T-helper 1 cell treated with Interleukin-12 subunit alpha and Interleukin-12 subunit beta and Interleukin-4 antibody, amounts not matched to agents 30 μg/mL and 1 μg/mL, for 36 hours (primary cell): ENCODE data around the gene PIH1D1.

Experiments
- H3K27ac Mint-ChIP-seq: one replicate; pipeline ENCODE4 v1.8.0; 2021; ENCODE audit warnings: mild to moderate bottlenecking, mixed read lengths
- H3K27me3 Mint-ChIP-seq: one replicate; pipeline ENCODE4 v1.8.0; 2021; ENCODE audit warnings: low read depth, mixed read lengths
- H3K36me3 Mint-ChIP-seq: one replicate; pipeline ENCODE4 v1.8.0; 2021; ENCODE audit warnings: low read depth, mixed read lengths
- H3K4me1 Mint-ChIP-seq: one replicate; pipeline ENCODE4 v1.8.0; 2021; ENCODE audit warnings: low read depth, mixed read lengths
- H3K4me3 Mint-ChIP-seq: one replicate; pipeline ENCODE4 v1.8.0; 2021; ENCODE audit warnings: mild to moderate bottlenecking, moderate library complexity, mixed read lengths
- H3K9me3 Mint-ChIP-seq: one replicate; pipeline ENCODE4 v1.8.0; 2021; ENCODE audit warnings: mixed read lengths

PIH1D1 gene

DNA sequence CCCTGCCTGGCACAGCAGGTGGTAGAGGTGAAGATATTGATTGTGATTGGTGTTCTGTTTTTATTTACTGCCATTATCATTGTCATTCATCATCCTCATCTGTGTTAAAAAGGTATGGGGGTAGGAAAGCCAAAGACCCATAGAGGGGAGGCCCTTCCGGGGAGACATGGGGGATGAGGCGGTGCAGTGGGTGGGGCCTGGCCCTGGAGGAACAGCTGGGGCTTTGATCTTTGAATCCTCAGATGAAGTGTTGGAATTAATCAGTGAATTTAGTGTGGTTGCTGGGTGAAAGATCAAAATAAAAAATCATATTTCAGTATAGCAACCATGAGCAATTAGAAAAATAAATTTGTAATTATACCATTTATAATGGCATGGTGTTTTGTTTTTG lies 35.8 kb downstream of the PIH1D1 start:
- H3K36me3 Mint-ChIP-seq, result no peaks in the 10 kb centered on the region
- H3K27ac Mint-ChIP-seq, result no peak overlapping the region
- H3K27me3 Mint-ChIP-seq, result peaks cover 42% of the 10 kb centered on the region
- no peaks in the 10 kb centered on the region for H3K9me3 Mint-ChIP-seq
- H3K4me1 Mint-ChIP-seq, result peaks cover 17% of the 10 kb centered on the region
- H3K4me3 Mint-ChIP-seq, result no peak overlapping the region

- H3K4me3 Mint-ChIP-seq, result no peak overlapping the region
- peaks cover 15% of the 10 kb centered on the region for H3K4me1 Mint-ChIP-seq
- peaks cover 36% of the 10 kb centered on the region for H3K27me3 Mint-ChIP-seq
- H3K36me3 Mint-ChIP-seq, result no peaks in the 10 kb centered on the region
- no peaks in the 10 kb centered on the region for H3K9me3 Mint-ChIP-seq
- no peak overlapping the region for H3K27ac Mint-ChIP-seq
These were observed 36.4 kb downstream of the PIH1D1 start for GRCh38 chr19:49415102-49415809.

GRCh38 chr19:49414256-49414655 lies 37.4 kb downstream of the PIH1D1 start:
- H3K4me1 Mint-ChIP-seq, result peaks cover 25% of the 10 kb centered on the region
- no peak overlapping the region for H3K27ac Mint-ChIP-seq
- H3K36me3 Mint-ChIP-seq, result no peaks in the 10 kb centered on the region
- H3K4me3 Mint-ChIP-seq, result no peak overlapping the region
- no peaks in the 10 kb centered on the region for H3K9me3 Mint-ChIP-seq
- peaks cover 26% of the 10 kb centered on the region for H3K27me3 Mint-ChIP-seq

DNA sequence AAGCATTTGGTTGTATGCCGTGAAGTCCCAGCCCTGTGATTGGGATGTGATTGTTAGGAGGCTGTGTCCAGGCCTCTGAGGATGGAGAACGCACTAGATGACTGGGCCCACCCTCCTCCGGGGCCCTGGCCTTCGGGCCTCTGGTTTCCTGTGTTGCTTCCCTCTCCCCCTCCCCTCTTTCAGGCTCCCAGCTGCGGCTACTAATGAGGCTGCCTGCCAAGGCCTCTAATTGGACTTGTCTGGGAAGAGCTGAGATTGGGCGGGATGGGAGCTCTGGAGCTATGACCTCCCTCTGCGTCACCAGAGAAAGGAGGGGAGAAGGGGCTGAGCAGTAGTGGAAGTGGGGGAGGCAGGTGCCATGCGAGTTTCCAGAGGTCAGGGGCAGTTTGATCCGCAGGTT lies 38.3 kb downstream of the PIH1D1 start:
- H3K4me3 Mint-ChIP-seq, result no peak overlapping the region
- H3K4me1 Mint-ChIP-seq, result peaks cover 32% of the 10 kb centered on the region
- no peak overlapping the region for H3K27ac Mint-ChIP-seq
- no peaks in the 10 kb centered on the region for H3K36me3 Mint-ChIP-seq
- peaks cover 19% of the 10 kb centered on the region for H3K27me3 Mint-ChIP-seq
- H3K9me3 Mint-ChIP-seq, result no peaks in the 10 kb centered on the region

- Mint-ChIP-seq H3K4me3 (no peak overlapping the region), H3K27me3 (peaks cover 7% of the 10 kb centered on the region), H3K27ac (peak overlapping the region; percentile 10), H3K4me1 (peaks cover 39% of the 10 kb centered on the region), H3K9me3 (no peaks in the 10 kb centered on the region), H3K36me3 (no peaks in the 10 kb centered on the region)
These were observed 39.8 kb downstream of the PIH1D1 start for GRCh38 chr19:49411681-49412326.

DNA sequence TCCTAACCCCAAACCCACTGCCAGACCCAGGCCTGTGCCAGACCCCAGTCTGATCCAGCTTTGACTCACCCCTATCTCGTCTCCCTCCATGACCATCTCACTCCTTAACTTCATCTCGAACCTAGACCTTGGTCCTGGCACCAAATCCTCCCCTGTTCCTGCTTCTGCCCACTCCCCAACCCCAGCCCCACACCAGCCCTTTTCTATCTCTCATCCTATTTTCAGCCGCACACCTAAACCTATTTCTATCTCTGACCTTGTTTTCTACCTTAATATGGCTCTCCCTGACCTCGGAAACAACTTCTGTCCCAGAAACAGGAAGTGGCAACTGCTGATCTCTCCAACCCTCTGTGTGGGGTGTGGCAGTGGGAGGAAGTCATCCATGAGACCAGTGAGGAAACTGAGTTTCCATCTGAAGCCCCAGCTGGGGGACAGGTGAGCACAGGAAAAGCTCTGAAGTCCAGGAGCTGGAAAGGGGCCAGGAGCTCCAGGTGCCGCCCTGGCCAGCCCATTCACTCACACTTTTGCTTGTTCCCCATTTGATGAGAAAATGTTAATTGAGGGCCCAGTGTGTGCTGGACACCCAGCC lies 42.1 kb downstream of the PIH1D1 start:
- peak overlapping the region; percentile 62 for H3K4me3 Mint-ChIP-seq
- no peaks in the 10 kb centered on the region for H3K36me3 Mint-ChIP-seq
- H3K27ac Mint-ChIP-seq, result peak overlapping the region; percentile 66
- H3K4me1 Mint-ChIP-seq, result peaks cover 39% of the 10 kb centered on the region
- no peaks in the 10 kb centered on the region for H3K9me3 Mint-ChIP-seq
- no peaks in the 10 kb centered on the region for H3K27me3 Mint-ChIP-seq

- Mint-ChIP-seq H3K9me3 (no peaks in the 10 kb centered on the region), H3K27me3 (no peaks in the 10 kb centered on the region), H3K36me3 (no peaks in the 10 kb centered on the region), H3K4me1 (peaks cover 39% of the 10 kb centered on the region), H3K4me3 (peak overlapping the region; percentile 62), H3K27ac (peak overlapping the region; percentile 66)
These were observed 42.7 kb downstream of the PIH1D1 start for GRCh38 chr19:49408816-49409440.

GRCh38 chr19:49407482-49408015 lies 44.1 kb downstream of the PIH1D1 start:
- no peaks in the 10 kb centered on the region for H3K36me3 Mint-ChIP-seq
- H3K4me3 Mint-ChIP-seq, result no peak overlapping the region
- no peaks in the 10 kb centered on the region for H3K27me3 Mint-ChIP-seq
- H3K27ac Mint-ChIP-seq, result no peak overlapping the region
- peaks cover 39% of the 10 kb centered on the region for H3K4me1 Mint-ChIP-seq
- H3K9me3 Mint-ChIP-seq, result no peaks in the 10 kb centered on the region

DNA sequence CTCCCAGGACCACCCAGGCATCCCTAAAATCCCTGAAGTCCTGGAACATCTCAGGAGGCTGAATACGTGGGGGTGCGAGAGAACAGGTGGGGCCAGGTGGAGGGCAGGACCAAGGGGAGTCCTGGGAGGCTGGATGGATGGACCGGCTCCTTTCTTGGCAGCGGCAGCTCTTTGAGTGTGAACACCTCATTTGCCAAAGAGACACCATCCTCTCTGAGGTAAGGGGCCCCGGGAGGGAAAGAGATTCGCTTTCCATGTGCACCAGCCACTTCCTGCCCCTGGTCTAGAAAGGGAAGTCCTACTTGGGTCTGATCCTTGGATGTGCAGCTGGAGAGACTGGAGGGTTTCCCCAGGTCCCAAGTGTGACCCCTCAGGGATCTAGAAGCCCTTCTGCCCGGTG lies 44.5 kb downstream of the PIH1D1 start:
- H3K36me3 Mint-ChIP-seq, result no peaks in the 10 kb centered on the region
- H3K4me1 Mint-ChIP-seq, result peaks cover 37% of the 10 kb centered on the region
- H3K27me3 Mint-ChIP-seq, result no peaks in the 10 kb centered on the region
- no peak overlapping the region for H3K27ac Mint-ChIP-seq
- H3K9me3 Mint-ChIP-seq, result no peaks in the 10 kb centered on the region
- no peak overlapping the region for H3K4me3 Mint-ChIP-seq

DNA sequence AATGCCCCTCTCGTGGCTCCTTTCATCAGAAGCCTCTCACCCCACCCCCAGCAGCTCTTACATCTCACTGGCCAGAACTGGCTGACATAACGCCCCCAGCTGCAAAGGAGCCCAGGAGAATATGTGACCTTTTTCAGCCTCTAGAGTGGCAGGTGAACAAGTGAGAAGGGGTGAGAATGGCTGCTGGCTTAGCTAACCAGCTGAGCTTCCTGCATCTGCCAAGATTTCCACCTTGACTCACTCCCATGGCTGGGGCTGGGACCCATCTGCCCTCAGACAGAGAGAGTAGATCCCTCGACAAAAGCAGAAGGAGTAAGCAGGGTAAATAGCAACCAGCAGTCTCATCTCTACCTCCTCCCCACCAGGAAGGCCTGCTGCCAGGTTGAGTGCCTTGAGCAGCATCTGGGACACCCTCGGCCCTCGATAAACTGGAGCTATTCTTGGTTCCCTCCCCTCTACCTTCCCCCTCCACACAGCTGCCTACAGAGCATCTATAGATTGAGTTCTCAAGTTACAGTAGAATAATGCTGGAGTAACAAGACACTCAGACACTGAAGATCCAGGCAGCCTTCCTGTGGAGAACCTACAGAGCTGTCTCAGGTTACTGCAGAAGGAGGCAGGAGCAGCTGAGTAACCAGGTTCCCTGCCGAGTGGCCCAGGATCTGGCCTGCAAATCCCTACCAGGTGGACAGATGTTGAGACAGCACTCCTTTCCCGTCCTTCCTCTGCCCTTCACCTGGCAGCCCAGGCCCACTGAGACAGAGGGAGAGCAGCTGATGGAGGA lies 48.0 kb downstream of the PIH1D1 start:
- Mint-ChIP-seq H3K27ac (peak overlapping the region; percentile 39), H3K36me3 (no peaks in the 10 kb centered on the region), H3K4me1 (peaks cover 17% of the 10 kb centered on the region), H3K9me3 (no peaks in the 10 kb centered on the region), H3K27me3 (peaks cover 2% of the 10 kb centered on the region), H3K4me3 (no peak overlapping the region)

DNA sequence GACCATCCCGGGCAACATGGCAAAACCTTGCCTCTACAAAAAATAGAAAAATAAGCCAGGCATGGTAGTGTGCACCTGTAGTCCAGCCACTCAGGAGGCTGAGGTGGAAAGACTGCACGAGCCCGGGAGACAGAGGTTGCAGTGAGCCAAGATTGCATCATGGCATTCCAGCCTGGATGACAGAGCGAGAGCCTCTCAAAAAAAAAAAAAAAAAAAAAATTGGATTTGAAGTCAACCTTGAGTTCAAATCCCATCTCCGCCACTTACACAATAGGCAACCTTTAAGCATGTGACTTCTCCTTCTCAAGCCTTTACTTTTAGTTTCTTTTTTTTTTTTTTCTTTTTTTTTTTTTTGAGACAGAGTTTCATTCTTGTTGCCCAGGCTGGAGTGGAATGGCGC lies 51.6 kb downstream of the PIH1D1 start:
- H3K4me1 Mint-ChIP-seq, result peaks cover 11% of the 10 kb centered on the region
- no peaks in the 10 kb centered on the region for H3K36me3 Mint-ChIP-seq
- H3K27ac Mint-ChIP-seq, result no peak overlapping the region
- H3K27me3 Mint-ChIP-seq, result peaks cover 10% of the 10 kb centered on the region
- H3K9me3 Mint-ChIP-seq, result no peaks in the 10 kb centered on the region
- H3K4me3 Mint-ChIP-seq, result no peak overlapping the region

DNA sequence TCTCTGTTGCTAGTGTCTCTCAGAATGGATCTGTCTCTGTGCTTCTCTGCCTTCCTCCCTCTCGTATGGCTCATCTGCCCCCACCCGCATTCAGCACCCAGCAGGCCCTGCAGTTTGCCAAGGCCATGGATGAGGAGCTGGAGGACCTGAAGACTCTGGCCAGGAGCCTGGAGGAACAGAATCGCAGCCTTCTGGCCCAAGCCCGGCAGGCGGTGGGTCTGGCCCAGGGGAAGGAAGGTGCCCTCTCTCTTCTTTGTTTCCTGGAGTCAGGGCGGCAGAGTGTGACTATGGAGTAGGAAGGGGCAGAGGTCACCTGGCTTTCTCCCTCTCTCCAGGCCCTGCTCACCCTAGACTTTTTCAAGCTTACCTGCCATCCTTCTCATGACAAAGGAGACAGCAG lies 52.7 kb downstream of the PIH1D1 start:
- Mint-ChIP-seq H3K9me3 (no peaks in the 10 kb centered on the region), H3K4me3 (no peak overlapping the region), H3K27ac (no peak overlapping the region), H3K36me3 (no peaks in the 10 kb centered on the region), H3K27me3 (peaks cover 10% of the 10 kb centered on the region), H3K4me1 (peaks cover 11% of the 10 kb centered on the region)

- H3K27ac Mint-ChIP-seq, result no peak overlapping the region
- peaks cover 11% of the 10 kb centered on the region for H3K4me1 Mint-ChIP-seq
- H3K9me3 Mint-ChIP-seq, result no peaks in the 10 kb centered on the region
- no peak overlapping the region for H3K4me3 Mint-ChIP-seq
- H3K36me3 Mint-ChIP-seq, result no peaks in the 10 kb centered on the region
- peaks cover 10% of the 10 kb centered on the region for H3K27me3 Mint-ChIP-seq
These were observed 53.5 kb downstream of the PIH1D1 start for GRCh38 chr19:49398001-49398615.
